Skin epidermis (tissue), 12 donors: ENCODE results near the gene CTDSP2.

Experiments used
- H3K27ac ChIP-seq, 21 experiments: fragments of 200-600 bp; sonication (generic) in 11 of 21; one replicate each; pipeline ENCODE4 v1.5.0; 2020; ENCODE audit warnings: mild to moderate bottlenecking in 3 of 21, inconsistent platforms in 2 of 21, moderate library complexity in 2 of 21
- H3K4me3 ChIP-seq, 7 experiments: fragments of 200-600 bp; sonication (generic) in 2 of 7; one replicate each; pipeline ENCODE4 v1.5.0; 2020; ENCODE audit warnings: inconsistent platforms in 2 of 7, mild to moderate bottlenecking in 2 of 7, moderate library complexity in 1 of 7

The CTDSP2 gene

DNA sequence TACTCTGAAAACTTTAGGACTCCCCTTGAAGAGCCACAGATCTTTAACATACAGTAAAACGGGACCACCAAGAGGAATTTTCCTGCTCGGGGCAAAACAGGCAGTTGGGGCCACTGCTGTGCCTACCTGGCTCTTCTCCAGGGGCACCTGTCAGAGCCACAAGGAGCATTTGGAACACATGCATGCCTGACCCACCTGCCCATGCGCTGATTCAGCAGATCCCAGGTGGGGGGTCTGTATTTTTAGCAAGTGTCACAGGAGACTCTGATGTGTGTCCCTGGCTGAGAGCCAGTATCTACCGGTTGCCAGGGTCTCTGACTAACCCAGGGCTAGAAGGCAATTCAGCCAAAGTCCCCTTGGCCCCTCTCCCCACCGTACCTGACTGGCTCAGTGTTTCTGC, 6.5 kb downstream of the CTDSP2 start:
- peak overlapping the region in 7 of 21 experiments; percentile 32 to 68 (median 52) for H3K27ac ChIP-seq
- no peak overlapping the region for H3K4me3 ChIP-seq

DNA sequence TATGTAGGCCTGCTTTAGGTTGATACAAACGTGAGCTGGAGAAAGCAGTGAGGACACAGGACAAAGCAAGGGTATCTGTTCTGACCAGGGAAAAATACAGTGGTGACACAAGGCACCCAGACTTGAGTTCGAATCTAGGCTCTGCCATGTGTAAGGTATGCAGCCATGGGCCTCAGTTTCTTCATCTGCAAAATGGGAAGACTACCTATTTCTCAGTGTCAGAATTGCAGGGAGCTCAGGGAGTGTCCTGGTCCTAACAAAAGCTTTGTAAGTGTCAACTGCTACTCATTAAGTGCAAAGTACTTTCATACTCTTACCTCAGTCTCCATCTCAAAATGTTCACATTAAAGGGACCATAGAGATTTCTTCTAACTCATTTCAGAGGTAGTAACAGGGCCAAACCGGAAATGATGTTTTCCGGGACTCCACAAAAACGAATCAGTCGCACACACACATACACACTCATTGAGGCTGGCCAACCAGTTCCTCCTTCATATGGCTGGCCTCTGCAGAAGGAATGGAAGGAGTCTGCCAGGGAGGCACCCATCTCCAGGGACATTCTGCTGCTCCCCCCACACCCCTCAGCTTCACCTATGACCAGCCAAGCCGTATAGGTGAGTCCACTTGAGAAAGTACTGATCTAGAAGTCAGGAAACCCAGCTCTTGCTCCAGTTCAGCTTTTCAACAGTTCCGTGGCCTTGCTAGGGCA, 7.8 kb downstream of the CTDSP2 start:
- peak overlapping the region in 17 of 21 experiments; percentile 4 to 79 (median 49) for H3K27ac ChIP-seq
- no peak overlapping the region for H3K4me3 ChIP-seq

DNA sequence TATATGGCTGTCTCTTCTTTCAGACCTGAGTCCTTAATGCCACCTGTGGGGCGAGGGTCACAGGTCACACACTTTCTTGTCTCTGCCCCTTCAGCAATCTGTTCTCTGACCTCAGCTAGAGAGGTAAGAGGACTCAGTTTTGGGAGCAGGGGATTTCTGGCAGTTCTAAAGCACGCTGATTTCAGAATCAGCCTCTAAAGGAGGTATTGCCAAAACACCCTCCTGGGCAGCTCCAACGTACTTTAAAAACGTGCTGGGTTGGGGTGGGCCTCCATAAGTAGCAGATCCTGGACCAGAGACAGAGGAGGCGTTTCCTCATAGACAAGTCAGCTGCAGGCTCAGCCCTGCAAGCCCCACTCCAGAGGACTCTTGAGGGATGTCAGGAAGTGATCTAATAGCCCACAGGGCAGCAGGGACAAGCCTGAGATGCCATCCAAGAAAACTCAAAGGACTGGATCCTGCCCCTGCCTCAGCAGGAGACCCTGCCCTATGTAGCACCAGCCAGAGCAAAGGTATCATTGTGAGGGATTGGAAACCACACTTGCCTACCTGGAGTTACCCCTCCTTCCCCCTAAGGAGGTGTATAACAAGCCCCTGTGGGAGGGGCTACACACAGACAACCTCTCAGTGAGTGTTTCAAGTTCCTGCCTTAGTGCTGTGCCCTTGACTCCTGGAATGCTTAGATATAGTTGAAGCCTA, 8.5 kb downstream of the CTDSP2 start:
- Histone ChIP-seq H3K27ac (peak overlapping the region in 17 of 21 experiments; percentile 4 to 79 (median 49)), H3K4me3 (no peak overlapping the region)

DNA sequence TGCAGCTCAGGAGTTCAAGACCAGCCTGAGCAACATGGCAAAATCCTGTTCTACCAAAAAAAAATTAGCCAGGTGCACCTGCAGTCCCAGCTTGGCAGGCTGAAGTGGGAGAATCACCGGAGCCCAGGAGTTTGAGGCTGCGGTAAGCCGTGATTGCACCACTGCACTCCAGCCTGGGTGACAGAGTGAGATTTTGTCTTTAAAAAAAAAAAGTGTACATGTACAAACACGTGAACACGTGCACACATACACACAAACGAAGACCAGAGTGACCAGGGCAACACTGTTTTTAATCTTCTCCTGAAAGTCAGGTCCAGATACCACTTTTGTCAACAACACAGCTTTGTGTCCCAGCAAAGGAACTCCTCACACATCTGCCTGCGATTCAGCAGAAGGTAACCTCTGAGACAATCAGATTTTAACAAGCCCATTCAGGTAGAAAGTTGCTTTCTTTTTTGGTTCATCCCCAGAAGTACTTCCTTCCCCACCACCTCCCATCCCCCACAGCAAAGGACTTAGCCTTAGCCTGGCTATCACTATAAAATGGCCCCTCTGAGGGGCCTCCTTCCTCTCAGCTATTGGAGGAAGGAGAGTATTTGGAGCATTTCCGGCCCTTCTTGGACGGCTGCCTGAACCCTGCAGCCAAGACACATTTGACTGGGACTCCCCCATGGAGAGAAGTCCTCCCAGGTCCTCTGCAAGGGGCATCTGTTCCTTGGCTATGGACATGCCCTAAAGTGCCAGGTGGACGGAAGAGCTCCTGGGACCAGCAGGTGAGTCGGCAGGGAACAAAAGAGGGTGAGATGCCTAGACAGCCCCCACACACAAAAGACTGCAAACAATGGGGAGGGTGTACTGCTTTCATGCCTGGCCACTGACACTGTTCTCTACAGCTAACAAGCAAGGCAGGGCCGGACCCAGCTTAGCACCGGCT, 9.8 kb downstream of the CTDSP2 start:
- H3K4me3 ChIP-seq = no peak overlapping the region
- H3K27ac ChIP-seq = peak overlapping the region in 17 of 21 experiments; percentile 15 to 82 (median 61)

DNA sequence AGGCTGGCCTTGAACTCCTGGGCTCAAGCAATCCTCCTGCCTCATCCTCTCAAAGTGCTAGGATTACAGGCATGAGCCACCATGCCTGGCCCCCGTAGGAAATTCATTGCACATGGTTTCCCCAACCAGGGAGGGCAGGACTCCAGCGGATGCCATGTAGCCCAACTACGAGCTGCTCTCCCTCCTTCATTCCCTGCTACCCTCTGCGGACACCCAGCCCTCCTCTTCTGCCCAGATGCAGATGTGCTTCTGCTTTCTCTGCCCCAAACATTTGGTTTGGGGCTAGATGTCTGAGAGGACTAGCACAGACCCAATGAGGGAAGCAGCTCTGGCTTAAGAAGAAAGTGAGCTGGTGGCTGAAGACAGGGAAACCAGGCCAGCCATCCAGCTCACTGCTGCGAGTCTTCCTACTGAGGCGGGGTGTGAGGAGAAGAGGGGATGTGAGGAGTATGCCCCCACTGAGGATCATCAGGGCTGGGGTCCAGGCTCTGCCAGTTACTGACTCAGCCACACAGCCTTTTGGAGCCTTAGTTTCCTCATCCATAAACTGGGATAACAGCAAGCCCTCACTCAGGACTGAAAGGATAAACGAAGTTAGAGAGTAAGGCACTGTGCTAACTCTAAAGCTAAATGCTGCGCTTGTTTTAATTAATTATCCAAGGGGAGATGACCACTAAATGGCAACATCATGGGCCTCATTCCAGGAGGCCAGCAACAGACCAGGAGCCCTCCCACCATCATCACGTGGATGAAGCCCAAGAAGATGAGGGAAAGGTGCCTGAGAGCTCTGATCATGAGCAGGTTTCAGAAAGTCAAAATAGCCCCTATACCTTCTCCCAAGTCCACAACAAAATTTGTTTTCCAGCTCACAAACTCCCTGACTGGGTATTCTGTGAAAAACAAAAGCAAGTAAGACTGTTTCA, 10.9 kb downstream of the CTDSP2 start:
- no peak overlapping the region for H3K4me3 ChIP-seq
- peak overlapping the region in 18 of 21 experiments; percentile 15 to 82 (median 62) for H3K27ac ChIP-seq

DNA sequence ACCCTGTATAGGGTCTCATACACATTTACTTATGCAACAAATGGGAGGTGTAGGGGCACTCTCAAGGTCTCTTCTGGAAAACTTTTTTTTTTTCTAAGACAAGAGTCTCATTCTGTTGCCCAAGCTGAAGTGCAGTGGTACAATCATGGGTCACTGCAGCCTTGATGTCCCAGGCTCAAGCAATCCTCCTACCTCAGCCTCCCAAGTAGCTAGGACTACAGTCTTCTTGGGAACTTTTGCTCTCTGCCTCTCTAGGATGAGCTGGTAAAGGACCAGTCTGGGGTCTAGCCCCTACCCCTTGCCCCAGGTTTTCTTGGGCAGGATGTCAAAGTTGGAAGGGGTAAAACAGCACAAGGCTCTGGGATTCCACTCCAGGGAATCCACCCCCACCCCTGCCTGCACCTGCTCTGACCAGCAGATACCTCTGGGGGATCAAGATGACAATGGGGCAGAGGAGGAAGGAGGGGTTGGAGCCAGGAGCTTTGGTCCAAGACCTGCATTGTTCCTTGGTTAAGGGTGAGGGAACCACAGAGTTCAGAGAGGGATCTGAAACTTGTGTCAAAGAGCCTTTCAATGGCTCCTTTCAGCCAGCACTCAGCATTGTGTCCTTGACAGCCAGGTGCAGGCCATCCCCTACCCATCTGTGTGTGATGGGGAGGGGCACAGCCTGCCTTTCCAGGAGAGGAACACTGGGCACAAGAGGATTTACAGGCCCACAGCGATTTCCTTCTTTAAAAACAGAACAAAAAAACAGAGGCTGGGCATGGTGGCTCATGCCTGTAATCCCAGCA, 12.2 kb downstream of the CTDSP2 start:
- H3K4me3 ChIP-seq = no peak overlapping the region
- H3K27ac ChIP-seq = peak overlapping the region in 14 of 21 experiments; percentile 5 to 82 (median 44)

DNA sequence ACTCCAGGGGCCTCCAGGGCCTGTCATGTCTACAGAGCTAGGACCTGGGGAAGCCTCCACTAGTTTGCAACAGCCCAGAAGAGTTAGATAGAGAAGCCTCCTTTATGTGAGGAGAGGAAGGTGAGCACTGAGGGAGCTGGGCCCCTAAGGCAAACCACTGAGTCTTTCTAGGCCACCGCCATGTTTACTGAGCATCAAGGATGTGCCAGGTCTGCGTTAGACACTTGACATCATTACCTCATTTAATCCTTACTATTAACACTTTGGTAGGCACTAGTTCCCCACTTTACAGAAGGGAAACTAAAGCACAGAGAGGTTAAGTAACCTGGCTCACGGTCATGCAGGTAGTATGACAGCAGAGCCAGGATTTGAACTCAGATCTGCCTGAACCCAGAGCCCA, 12.9 kb downstream of the CTDSP2 start:
- H3K27ac ChIP-seq = peak overlapping the region in 9 of 21 experiments; percentile 0 to 82 (median 41)
- H3K4me3 ChIP-seq = no peak overlapping the region

DNA sequence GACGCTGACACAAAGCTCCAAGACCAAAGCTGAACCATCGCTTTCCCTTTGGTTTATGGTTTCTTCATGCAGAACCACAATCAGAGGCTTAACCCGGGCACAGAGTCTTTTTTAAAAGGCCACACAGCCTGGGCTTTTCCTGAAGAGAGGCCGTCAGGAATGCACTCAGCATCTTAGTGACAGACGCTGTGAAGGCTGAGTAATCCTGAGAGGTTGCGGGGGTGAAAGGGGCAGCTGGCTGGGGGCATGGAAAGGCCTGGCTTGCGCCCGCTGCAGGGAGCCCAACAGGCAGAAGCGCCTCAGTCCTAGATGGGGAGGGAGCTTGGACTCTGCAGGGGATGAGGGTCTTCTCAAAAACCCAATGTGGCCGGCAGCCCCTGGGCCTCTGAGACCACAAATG, 13.6 kb downstream of the CTDSP2 start:
- Histone ChIP-seq H3K4me3 (no peak overlapping the region), H3K27ac (peak overlapping the region in 9 of 21 experiments; percentile 0 to 82 (median 41))

DNA sequence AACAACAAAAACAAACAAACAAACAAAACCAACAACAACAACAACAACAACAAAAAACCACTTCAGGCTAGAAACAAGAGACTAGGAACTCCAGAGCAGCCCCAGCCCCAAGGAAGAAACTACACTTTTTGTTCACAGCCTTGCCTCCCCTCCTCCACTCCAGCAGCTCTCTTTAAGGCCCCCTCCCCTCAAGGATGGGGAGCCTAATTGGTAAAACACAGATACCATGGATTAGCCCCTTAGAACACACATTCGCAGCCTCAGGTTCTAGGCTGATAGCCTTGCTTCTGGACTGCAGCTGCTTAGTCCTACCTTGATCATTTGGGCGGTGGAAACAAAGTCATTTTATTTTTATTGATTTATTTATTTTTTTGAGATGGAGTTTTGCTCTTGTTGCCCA, 16.1 kb downstream of the CTDSP2 start:
- Histone ChIP-seq H3K4me3 (no peak overlapping the region), H3K27ac (peak overlapping the region in 6 of 21 experiments; percentile 3 to 68 (median 55))

DNA sequence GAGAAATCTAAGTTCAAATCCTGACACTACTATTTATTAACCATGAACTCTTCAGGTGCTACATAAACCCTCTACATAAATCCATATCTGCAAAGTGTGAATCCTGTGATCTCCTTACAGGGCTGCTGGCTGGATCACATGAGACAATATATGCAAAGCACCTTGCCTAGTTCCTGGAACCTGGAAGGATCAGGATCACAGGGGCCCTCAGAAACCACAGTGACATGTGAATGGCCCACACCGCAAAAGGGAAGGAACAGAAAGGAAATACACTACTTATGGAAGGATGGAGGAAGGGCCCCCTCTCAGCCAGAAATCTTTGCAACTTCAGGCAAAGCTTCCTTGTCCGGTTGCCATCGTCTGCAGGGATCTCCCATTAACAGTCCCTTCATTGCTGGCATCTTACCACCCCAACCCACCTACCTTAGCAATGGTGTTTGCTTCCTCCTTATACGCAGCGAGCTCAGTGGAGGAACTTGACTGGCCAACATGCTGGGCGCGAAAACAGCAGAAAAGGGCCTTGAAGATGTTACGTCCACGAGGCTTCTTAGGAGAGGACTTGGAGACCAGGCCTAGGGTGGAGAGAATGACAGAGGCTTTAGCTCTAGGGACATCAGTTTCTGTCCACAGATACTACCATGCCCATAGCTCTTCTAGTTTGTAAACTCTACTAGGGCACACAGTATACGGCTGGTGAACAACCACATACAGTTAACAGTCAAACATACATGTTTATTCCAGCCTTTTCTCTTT, 17.3 kb downstream of the CTDSP2 start:
- no peak overlapping the region for H3K4me3 ChIP-seq
- peak overlapping the region in 4 of 21 experiments; percentile 2 to 48 (median 18) for H3K27ac ChIP-seq

DNA sequence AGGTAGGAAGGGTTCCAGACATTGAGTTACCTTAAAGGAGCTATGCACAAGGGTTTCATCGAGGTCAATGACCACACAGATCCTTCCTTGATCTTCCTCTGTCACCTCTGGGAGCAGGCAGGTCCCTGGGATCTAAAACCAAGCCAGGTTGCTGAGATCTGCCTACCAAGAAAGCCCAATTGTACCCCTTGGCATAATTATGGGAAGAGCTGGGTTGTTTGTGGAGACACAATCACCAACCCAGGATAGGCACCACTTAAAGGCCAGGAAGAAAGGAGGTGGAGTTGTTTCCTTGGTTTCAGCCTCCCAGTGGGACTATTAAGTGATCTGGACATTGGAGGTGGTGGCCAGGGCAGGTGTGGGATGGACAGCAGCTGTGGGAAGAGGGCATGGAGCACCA, 19.6 kb downstream of the CTDSP2 start:
- H3K27ac ChIP-seq = peak overlapping the region in 3 of 21 experiments; percentile 22 to 44 (median 31)
- H3K4me3 ChIP-seq = no peak overlapping the region

DNA sequence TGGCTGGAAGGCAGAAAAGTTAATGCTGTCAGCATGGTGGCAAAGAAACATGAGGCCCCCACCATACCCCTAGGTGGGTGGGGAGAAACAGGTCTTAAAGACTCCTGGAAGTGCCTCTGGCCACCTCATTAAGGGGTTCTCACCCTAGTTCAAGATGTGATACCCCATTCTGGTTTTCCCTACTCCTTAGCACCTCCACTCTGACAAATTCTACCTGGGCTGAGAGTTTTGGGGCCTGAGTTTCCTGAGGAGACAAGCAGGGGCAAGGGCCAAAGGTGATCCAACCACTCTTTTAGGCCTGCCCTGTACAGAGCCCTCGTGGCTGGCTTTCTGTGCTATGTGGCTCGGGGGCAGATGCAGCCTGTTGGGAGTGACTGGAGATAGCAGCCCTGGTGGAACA, 20.1 kb downstream of the CTDSP2 start:
- Histone ChIP-seq H3K4me3 (no peak overlapping the region), H3K27ac (peak overlapping the region in 4 of 21 experiments; percentile 18 to 47 (median 38))

DNA sequence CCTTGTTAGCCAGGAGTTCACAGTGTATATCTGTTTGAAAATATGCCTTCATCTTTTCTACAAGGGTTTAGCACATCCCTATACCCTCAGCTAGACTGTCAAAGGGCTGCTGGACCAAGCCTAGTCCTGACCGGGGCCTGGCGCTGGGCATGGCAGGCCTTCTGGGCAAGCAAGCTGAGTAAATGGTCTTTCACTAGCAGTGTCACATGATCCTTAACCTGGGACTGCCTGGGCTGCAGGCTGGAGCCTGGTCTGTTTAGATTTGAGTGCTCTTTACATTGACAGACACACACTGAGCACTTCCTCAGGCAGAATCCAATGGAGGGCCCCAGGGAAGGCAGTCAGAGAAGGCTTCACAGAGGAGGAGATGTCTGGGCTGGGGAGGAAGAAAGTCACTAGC, 21.1 kb downstream of the CTDSP2 start:
- no peak overlapping the region for H3K4me3 ChIP-seq
- no peak overlapping the region for H3K27ac ChIP-seq

DNA sequence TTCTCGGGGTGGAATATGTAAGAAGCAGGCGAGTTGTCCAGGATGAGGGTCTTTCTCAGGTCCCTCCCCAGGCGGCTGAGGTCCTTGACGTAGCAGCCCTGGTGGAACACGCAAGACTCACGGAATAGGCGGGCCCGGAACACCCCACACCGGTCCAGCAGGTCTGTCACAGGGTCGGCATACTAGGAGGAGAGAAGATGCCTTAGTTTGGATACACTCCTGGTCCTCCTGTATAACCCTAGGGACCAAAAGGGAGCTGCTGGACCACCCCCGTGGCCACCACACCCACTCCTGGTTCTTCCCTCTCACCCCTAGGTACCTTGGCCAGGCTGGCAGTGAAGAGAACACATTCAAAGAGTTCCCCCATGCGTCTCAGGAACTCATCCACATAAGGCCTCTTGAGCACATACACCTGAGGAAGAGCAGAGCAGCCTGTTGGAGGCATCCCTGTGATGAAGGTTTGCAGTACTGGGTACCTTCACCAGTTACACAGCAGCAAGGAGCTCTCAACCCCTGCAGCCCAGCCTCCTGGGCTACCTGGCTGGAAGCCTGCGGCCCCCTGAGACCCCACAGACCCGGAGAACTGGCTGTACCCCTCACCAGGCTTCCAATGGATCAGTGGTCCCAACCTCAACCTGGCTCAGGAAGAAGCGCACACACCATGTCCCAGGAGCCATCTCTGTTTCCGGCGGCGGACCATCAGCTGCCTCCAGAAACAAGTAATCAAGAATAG, 22.5 kb downstream of the CTDSP2 start:
- H3K27ac ChIP-seq = peak overlapping the region in 2 of 21 experiments; percentile 1 to 41

DNA sequence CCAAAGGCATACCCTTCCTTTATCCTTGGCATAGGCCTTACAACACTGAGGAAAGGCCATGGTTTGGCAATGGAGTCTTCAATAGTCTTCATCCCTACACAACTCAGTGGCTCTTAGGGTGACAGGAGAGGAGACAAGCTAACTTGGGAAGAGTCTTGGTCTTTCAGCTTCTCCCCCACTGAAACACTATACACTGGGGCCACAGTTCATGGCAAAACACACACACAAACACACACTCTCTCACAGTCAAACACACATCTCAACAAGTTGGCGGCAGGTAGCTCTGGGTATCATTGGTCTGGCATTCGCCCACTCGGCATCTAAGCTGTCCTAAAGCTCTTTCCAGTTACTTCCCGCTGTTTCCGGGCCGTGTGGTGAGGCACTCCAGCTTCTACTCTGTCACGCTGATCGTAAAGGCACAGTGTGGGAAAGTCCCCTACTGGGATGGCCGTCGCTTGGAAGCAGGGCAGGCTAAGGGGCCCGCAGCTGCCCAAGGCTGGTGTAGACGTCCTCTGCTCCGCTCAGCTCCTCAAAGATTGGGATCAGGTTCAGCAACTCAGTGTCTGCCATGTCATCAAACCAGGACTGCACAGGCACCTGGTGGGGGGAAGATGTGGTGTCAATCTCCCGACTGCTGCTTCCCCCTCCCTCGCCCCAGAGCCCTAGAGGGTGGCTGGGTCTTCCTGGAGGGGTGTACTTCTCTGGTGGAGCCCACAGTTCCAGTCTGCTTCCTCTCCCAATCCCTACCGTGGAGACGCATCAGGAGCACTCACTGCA, 23.2 kb downstream of the CTDSP2 start:
- H3K27ac ChIP-seq = peak overlapping the region in 3 of 21 experiments; percentile 1 to 41 (median 1)
- no peak overlapping the region for H3K4me3 ChIP-seq

More for the DNA sequence above, 22.5 kb downstream of the CTDSP2 start:
- no peak overlapping the region for H3K4me3 ChIP-seq
